Measurements from ENCODE around the gene CAMK1D. TPM values are rescaled to one million over a fixed set of nuclear protein-coding genes. Genes with fewer than 3 reads are reported as not detected.
"Not testable (repeated sequence)": the region's sequence is repeated elsewhere in the genome, so short reads cannot be mapped to it uniquely, and the experiment has no call there.

The CAMK1D gene
- total RNA-seq, 1 donor from 2014 or later: 10.9 TPM

DNA sequence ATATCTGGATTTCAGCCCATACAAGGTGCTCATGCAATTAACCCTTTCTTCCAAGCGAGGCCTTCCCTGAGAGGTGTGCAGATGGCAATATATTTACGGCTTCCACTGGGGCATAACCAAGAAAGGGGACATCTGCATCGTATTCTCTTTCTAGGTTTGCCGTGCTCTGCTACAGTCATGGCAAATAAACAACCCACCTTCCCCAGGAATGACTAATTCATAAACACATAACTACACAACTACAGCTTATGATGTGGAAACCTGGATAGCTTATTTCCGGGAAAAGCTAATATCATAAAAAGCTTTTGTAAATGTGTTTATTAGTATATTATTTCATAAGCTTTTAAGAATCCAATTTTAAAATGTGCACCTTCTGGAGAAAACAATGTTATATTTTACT lies 120.0 kb downstream of the CAMK1D start:
- no peak for DNase-seq

DNA sequence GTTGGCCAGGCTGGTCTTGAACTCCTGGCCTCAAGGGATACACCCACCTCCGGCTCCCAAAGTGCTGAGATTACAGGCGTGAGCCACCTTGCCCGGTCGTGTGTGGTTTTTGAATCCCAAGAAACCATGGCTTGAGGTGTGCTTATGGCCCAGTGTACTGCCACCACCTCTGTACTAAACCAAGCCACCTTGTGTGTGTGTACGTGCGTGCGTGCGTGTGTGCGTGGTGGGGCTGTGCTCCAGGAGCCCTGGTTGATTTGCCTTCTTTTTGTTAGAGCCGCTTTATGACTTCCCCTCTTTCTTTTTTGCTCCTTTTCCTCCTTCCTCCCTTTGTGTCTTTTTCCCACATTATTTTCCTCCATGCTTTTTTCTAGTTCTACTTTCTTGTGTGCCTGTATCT lies 121.4 kb downstream of the CAMK1D start:
- DNase-seq: no peak

DNA sequence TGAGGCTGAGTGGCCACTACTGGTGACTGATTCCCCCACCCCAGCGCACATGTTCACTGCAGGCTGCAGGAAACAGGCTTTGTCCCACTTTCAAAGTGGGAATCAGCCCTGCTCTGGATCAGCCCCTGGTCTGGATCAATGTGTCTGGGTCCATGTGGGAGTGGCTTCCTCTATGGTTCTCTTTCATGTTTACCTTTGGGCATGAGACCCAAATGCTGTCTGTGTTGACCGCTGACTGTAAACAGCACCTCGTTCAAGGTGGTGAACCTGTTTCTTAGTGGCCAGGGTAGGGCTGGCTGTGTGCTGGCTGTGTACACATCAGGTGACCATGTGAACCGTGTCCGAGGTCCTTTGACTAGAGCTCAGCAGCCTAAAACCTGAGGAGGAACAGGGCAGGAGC lies 121.8 kb downstream of the CAMK1D start:
- no peak for DNase-seq

DNA sequence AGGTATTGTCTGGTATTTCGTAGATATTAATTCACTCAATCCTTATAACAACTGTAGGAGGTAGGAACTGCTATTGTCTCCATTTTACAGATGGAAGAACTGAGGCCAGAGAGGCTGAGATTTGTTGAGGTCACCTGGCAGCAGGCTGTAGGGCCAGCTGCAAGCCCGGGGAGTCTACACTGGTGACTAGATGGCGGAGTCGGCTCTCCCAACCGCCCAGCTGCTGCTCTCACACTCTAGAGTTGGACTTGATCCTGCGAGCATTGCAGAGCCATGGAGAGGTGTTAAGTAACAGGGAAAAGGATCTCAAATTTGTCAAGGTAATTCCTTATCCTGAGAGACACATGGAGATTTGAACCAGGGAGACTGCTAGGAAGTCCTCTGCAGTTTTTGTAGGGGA lies 124.1 kb downstream of the CAMK1D start:
- no peak for DNase-seq

DNA sequence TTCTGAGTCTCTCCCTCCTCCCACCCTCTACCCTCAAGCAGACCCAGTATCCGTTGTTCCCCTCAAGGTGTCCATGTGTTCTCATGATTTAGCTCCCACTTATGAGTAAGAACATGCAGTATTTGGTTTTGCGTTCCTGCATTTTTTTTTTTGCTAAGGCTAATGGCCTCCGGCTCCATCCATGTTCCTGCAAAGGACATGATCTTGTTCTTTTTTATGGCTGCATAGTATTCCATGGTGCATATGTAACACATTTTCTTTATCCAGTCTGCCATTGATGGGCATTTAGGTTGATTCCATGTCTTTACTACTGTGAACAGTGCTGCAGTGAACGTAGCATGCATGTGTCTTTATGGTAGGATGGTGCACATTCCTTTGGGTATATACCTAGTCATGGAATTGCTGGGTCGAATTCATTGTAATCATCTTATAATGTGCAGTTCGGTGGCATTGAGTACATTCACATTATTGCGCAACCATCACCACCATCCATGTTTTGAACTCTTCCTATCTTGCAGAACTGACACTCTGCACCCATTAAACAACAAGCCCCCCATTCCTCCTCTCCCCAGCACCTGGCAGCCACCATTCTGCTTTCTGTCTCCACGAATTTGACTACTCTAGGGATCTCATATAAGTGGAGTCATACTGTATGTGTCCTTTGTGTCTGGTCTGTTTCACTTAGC lies 125.5 kb downstream of the CAMK1D start:
- no peak for DNase-seq

DNA sequence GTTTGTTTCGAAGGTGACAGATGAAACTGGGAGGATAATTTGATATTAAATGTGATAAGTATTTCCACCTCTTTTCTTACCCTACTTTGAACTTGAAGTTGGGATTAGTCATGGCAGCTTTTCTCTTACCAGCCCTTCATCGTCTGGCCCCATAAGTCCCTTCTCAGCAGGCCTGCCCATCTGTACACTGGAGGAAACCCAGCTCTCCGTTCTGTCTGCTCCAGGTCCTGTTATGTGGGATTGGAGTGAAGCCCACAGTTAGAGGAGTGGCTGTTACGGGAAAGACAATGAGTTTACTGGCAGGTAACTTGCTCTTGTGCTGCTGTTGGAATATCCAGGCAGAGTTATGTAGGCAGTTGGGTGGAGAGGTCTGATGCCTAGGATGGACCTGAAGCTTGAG lies 127.3 kb downstream of the CAMK1D start:
- no peak for DNase-seq

DNA sequence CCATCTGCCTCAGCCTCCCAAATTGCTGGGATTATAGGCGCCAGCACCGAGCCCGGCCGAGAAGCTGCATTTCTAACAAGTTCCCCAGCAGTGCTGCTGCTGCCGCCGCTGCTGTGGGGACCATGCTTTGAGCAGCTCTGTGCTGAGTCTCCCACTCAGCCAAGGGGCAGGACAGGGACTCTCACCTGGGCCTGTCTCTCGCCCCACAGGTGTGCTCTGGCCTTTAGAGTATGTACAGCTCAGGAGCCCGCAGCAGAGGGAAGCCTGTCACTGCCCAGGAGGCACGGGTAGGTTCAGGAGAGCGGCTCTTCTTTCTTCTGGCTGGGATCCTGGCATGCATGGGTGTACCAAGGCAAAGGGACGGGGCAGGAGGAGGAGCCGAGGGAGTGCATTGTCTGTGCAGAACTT lies 130.1 kb downstream of the CAMK1D start:
- no peak for DNase-seq

DNA sequence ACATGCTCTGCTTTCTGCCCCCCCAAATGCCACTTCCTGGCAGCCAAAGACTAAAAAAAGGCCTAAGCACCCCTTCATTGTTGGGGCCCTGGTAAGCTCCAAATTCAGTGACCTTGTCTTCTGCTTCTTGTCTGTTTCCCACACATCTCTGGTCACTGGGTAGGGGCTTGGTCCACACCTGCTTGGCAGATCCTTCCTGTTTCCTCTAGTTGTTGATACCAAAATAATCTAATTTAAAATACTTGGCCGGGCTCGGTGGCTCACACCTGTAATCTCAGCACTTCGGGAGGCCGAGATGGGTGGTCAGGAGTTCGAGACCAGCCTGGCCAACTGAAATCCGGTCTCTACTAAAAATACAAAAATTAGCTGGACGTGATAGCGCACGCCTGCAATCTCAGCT lies 130.6 kb downstream of the CAMK1D start:
- no peak for DNase-seq

DNA sequence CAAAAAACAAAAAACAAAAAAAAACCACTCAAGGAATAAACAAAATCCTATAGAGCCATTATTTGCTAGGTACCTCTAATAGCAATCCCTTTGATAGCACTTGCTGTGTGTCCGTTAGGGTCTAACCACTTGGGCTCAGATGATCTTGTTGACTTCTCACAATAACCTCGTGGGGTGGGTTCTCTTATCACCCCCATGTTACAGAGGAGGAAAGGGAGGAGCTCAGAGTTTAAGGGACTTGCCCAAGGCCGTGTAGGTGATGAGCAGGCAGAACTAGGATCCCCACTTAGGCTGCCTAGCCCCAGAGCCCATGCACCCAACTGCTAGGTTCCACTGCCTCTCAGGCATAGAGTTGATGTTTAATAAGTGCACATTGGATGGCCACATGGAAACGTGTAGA lies 131.1 kb downstream of the CAMK1D start:
- DNase-seq: no peak

DNA sequence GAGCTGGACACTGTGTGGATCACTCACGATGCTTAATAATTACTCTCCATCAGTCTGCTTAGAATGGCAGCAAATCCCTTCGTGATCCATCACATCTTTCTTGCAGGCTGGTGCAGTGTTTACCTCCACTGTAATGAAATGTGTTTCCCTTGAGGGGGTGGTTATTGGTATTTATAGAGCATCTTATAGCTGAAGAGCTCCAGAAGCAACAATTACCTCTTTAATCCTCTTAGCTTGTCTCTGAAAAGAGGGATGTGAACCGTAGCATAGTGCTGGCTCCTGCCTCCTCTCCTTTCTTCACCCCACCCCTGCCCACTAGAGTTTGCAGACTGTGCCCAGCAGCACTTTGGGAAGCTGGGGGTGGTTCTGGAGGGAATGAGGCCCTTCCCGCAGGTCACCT lies 132.6 kb downstream of the CAMK1D start:
- peak; percentile 24 for DNase-seq

DNA sequence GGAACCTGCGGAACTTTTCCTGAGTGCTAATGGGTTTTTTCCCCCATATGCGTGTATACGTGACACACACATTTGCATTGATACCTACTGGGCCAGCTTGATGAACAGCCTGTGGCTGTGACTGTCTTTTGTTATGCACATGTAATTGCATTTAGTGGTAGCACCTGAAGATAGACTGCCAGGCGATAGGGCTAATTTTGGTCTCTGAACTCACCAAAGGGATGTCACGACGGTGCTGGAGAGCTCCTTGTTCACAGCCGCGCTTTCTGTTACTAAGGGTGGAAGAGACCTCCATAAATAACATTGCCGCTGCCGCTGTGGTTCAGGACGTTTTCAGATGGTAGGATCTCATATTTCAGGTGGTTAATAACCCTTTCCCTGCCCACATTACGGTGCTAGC lies 133.2 kb downstream of the CAMK1D start:
- DNase-seq: peak; percentile 68

DNA sequence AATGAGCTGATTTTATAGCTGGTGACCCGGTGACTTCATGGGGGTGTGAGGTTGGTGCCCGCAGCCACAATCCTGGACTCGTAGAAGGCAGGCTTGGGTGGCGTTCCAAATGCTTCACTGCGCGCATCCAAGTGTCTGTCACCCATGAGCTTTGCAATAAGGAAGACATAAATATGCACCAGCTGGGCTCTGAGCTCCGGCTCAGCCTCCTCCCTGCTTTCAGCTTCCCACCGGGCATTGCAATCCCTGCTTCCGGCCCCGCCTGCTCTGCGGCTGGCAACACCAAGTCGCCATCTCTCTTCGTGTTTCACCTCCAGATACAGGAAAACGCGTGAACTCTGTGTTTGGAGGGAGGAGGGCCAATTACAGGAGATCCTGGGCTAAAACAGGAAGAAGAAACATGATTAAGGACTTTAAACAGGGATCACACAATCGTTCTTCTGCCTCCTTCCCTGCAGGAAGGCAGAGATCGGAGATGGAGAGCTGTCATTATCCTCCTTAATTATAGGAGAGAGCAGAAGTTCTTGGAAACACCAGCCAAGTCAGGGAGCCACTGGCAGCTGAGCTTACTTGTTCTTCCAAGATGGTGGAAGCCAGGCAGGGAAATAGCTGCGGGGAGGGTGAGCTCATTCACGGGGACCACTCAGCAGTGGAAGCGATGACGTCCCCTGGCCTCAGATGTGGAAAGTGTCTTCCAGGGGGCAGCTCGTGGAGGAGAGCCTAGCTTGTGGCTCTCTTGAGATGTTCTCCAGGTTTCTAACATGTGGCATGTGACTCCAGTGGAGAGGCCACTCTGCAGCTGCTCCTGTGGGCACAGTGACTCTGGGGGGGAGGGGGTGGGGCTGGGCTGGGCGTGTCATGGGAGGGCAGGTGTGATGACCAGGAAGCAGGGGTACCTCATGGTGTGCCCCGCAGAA lies 134.9 kb downstream of the CAMK1D start:
- peak; percentile 66 for DNase-seq

DNA sequence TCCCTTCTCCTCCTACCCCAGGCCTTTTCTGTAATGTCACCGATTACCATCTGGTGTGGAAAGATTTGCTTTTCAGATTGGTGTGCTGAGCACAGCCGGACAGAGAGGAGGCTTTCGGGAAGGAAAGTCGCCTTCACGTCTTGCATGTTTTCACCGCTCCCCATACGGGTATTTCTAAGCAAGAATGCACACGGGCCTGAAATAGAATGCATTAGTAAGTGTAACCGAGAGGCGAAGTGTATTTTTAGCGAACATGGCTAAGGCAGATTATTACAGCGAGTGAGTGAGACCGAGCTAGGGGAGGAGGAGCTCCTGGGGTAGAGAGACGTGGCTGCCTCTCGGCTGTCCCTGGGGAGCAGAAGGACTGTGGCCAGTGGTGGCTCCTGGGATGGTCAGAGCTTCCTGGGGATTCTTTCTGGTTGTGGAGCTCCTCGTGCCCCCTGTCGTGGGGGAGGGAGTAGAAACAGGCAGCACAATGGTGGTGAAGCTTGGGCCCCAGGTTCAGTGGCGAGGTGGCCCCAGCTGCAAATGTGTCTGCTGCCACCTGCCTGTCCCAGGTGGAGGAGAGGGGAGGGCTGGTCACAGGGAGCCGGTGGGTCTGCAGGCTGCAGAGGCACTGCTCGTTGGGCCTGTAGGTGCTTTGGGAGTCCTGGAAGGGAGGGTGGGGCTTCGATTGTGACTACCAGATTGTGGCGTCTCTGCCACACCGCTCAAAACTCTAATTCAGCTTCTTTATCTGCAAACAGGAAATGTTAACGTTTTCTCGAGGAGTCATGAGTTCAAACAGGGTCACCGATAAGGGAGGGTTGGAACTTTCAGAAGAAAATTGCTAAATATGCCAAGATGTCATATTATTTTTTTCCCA lies 135.8 kb downstream of the CAMK1D start:
- peak; percentile 78 for DNase-seq

DNA sequence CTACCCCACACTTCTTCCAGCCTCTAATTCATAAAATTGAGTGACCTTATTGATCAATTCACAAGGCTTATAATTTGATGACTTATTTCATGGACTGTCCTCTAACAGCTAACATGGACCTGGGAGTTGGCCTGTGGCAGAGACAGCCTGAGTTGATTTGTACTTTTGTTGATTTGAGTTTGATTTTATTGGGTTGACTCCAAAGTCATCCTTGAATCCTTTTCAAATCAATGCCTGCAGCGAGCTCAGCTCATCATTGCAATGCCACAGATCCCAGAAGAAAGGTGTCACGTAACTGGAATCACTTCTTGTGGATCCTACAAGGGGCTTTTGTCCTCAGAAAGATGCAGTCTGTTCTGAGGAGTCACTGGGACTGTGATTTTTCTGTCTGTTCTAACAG lies 138.0 kb downstream of the CAMK1D start:
- no peak for DNase-seq

DNA sequence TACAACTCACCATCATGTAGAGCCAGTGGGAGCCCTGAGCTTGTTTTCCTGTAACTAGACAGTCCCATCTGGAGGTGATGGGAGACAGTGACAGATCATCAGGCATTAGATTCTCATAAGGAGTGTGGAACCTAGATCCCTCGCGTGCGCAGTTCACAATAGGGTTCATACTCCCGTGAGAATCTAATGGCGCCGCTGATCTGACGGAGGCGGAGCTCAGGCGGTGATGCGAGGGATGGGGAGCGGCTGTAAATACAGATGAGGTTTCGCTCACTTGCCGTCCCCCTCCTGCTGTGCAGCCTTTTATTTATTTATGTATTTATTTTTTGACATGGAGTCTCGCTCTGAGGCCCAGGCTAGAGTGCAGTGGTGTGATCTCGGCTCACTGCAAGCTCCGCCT lies 139.3 kb downstream of the CAMK1D start:
- no peak for DNase-seq

DNA sequence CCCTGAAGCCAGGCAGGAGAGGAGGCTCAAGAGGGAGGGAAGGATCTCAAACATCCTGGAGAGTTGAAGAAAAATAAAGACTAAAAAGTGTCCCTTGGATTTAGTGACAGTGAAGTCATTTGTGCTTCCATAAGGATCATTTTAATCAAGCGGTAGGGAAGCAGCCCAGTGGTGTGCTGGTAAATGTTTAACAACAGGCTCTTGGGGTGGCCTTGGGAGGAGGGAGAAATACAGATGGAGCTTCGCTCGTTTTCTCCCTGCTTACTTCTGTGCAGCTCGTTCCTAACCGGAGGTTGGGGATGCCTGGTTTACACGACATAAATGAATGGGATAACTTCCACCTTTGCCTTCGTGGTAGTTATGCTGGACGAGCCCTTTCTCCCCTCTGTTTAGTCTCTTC lies 140.0 kb downstream of the CAMK1D start:
- no peak for DNase-seq

DNA sequence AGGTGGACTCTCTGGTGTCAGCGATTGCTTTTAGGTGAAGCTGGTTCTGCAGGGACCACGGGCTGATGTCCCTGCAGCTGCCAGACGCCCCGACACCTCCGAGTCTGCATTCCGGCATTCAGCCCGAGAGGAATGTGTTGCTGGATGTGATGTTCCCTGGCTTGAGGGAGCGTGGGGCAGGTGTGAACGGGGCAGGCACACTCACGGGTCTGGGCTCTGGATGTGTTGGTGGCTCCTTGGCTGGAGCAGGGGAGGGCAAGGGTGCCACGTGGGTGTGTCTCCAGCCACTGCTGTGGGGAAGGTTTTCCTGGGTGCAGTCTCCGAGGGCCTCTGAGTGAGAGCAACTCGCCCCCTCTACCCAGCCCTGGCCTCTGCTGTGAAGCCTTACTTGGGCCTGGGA lies 140.5 kb downstream of the CAMK1D start:
- no peak for DNase-seq

DNA sequence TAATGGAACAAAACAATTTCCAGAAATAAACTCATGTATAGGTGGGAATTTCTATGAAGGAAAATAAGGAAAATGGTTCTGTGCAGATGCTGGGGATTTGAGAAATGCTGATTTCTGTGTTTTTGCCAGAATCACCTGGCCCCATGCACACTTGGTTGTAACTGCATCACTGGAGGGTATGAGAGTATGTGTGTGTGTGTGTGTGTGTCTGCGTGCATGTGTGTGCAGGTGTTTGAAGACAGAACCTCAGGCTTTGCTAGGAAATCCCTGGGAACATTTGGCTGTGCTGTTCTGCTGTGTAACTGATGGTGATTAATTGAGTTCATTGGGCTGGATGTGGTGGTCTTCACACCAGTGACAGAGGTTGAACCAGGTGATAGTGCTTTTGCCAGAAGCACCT lies 141.6 kb downstream of the CAMK1D start:
- DNase-seq: no peak

DNA sequence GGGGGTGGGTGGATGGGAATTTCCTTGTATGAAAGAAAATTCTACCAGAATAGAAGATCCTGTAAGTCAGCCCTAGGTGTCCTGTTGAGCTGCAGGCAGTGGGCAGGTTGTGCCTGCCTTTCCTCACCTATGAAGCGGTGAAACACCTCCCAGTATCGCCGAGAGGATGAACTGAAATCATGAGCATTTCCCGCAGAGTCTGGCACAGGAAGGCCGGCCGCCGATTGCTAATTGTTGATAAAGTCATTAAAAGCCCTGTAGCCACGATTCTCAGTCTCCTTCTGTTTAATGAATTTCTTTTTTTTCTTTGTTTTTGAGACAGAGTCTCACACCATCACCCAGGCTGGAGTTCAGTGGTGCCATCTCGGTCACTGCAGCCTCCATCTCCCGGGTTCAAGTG lies 142.1 kb downstream of the CAMK1D start:
- DNase-seq: no peak

DNA sequence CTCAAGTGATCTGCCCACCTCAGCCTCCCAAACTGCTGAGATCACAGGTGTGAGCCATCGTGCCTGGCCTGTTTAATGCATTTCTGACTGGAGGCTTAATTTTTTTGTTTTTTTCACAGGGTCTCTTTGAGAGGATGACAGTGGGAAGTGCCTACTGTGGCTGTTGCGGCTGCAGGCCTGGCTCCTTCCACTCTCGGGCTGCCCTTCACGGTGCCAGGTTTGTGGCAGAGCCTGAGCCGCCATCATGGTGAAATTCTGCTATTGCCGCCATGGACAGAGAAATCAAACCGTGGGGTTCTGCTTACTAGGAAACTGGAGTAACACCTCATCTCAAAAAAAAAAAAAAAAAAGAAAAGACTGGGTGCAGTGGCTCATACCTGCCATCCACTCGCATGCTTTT lies 142.7 kb downstream of the CAMK1D start:
- DNase-seq: no peak

DNA sequence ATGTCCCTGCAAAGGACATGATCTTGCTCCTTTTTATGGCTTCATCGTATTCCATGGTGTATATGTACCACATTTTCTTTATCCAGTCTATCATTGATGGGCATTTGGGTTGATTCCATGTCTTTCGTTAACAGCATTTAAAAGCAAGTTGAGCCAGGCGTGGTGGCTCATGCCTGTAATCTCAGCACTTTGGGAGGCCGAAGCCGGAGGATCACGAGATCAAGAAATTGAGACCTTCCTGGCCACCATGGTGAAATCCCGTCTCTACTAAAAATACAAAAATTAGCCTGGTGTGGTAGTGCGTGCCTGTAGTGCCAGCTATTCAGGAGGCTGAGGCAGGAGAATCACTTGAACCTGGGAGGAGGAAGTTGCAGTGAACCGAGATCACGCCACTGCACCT lies 147.7 kb downstream of the CAMK1D start:
- DNase-seq: not testable (repeated sequence)

DNA sequence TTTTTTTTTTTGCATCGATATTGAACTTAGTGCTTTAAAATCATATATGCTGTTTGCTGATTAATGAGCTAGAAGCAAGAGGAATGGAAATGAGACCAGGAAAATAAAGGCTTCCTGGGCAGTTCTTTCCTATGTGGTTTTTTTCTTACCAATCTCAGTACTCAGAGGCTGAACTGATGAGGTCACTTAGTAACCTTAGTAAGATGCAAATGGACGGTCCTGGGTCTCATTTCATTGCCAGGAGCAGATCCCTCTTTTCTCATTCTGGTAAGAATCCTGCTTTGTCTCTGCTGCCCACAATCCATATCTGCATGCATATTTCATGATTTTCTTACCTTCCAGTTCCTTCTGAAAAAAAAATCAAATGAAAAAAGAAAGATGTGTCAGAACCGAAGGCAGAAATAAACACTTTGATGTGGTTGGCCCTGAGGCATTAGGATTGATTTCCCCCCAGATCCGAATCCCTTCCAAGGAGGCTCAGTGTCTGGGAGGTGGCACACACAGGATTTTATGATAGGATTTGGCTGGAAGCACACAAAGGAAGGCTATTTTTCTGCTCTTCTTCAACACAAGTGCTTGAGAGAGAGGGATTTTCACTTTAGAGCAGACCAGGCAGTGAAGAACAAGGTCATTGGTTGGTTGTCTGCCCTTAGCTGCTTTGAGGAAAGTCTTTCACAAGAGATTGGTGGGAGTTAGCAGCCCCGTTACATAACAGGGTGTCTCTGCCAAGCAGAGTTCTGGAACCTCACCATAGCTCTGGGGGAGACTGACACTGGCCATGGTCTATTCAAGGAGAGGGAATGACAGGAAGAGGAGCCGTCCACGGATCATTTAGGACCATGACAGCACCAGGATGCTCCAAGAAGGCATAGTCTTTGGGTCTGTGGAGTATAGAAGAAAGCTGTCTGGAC lies 150.0 kb downstream of the CAMK1D start:
- no peak for DNase-seq

Measured in tongue (tissue), 2 donors.